Caki2 (cell line): ENCODE results near the gene MOCOS. TPM values are rescaled to one million over a fixed set of nuclear protein-coding genes. Genes with fewer than 3 reads are reported as not detected.
"Not testable (repeated sequence)": the region's sequence is repeated elsewhere in the genome, so short reads cannot be mapped to it uniquely, and the experiment has no call there.

ENCODE experiments used
- DNase-seq: peaks from one replicate; pipeline ENCODE4 v3.0.0-alpha.2; 2015; ENCODE audit warnings: low read depth
- in situ Hi-C: cut with HindIII; loops from 2 replicates; pipeline ENCODE4 v1.10.0; 2016; ENCODE audit warnings: low sequenced_read_pairs, low pct_unique_long_range_greater_than_20kb, mixed read lengths
- total RNA-seq: library from RNA; depleted of rRNA; stranded (reverse); fragments of >200 nt; shearing (Covaris generic); gene quantifications from 2 replicates; pipeline ENCODE4 v1.2.3, GENCODE V29; 2014; ENCODE audit warnings: low replicate concordance

The MOCOS gene
- total RNA-seq, 1 experiment from 2014 or later: 10.2 TPM

DNA sequence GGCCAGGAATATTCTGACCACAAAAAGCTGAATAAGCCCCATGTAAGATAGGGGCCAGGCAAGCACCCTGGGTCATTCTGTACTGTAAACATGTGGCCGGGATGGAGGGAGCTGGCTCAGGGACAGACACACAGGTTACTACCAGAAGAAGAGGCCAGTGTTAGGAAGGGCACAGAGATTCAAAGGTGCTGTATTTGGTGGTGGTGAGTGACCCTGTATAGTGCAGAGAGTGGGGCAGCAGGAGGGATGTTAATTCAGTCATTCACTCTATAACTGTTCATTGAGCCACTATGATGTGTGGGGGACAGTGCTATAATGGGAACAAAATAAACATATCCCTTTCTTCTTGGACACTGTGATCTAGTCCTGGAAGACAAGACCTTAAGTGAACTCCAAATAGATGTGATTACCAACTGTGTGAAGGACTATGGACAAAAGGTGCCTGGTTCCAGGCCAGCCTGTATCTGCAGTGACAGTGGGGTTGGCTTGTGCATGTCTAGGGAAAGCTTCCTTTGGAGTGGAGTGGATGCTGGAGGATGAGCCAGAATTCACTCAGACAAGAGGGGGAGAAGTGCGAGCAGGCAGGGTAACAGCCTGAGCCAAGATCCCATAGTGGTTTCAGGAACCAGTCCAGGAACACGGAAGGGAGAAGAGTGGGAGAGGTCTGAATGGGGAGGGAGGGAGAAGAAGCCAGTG is 8.3 kb downstream of the MOCOS start:
- in situ Hi-C loops: no loop called here
- DNase-seq: no peak

DNA sequence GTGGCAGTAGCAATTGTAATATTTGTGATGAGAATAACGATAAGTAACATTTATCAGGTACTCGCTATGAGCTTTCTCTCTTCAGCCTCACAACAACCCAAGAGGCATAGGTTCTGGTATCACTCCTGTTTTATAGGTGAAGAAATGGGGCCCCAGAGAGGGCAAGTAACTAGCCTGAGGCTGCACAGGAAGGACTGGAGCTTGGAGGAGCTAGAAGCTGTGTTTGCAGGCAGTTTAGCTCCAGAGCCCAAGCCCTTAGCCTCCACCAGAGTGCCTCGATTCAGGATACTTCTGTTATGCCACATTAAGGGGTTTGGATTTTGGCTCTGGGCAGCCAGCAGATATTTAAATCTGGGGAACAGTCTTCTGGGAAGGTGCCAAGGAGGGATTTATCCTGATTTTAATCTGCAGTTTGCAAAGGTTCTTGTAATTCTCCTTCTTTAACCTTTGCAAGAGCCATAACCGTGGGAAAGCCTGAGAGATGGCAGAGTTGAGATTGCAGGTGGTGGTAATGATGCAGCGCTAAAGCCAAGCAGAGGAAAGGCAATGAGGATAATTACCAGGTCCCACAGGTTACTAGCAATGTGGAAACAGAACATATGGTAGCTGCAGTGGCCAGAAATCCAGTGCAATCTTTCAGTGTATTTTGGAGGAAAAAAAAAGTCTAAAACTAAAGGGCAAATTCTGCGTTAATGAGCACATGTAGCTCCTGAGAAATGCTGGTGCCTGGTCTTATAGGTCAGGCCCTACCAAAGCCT is 9.1 kb downstream of the MOCOS start:
- in situ Hi-C loops: no loop called here
- no peak for DNase-seq

DNA sequence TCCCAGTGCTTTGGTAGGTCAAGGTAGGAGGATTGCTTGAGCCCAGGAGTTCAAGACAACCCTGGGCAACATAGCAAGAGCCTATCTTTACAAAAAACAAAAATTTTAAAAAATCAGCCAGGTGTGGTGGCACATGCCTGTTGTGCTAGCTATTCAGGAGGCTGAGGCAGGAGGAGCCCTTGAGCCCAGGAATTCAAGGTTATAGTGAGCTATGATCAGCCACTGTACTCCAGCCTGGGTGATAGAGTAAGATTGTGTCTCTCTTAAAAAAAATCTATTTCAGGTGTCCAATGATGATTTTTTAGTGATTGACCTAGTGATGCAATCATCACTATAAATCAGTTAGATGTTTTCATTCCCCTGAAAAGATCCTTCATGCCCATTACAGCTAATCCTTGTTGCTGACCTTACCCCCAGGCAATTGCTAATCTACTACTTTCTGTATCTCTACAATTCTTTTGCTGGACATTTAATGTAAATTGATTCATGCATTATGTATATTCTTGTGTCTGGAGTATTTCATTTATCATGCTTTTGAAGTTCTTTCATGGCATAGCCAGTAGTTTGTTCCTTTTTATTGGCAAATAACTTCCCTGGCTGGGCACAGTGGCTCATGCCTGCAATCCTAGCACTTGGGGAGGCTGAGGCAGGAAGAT is 10.3 kb downstream of the MOCOS start:
- in situ Hi-C loops: no loop called here
- DNase-seq: no peak

DNA sequence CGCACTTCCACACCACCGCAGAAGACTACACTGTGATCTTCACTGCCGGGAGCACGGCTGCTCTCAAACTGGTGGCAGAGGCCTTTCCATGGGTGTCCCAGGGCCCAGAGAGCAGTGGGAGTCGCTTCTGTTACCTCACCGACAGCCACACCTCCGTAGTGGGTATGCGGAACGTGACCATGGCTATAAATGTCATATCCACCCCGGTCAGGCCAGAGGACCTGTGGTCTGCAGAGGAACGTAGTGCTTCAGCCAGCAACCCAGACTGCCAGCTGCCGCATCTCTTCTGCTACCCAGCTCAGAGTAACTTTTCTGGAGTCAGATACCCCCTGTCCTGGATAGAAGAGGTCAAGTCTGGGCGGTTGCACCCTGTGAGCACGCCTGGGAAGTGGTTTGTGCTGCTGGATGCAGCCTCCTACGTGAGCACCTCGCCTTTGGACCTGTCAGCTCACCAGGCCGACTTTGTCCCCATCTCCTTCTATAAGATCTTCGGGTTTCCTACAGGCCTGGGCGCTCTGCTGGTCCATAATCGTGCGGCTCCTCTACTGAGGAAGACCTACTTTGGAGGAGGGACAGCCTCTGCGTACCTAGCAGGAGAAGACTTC is 12.5 kb downstream of the MOCOS start:
- in situ Hi-C loops: no loop called here
- DNase-seq: no peak

DNA sequence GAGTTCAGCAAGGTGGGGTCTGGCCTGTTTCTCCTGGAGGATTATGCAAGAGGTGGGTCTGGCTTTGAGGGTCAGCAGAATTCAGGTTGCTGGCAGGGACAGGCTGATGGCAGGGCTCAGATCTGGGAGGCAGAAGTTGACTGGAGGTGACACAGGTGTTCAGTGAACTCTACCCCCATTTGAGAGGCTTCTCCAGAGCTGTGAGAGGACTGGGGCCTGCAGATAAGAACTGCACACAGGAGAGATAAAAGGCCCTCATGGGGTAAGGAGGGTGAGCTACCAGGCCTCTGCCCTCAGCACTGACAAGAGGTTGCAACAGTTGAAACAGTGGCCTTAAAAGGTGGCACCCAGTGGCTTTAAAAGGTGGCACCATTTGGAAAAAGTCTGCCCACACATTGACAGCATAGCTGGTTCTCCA is 13.1 kb downstream of the MOCOS start:
- DNase-seq: no peak
- in situ Hi-C loops: no loop called here

DNA sequence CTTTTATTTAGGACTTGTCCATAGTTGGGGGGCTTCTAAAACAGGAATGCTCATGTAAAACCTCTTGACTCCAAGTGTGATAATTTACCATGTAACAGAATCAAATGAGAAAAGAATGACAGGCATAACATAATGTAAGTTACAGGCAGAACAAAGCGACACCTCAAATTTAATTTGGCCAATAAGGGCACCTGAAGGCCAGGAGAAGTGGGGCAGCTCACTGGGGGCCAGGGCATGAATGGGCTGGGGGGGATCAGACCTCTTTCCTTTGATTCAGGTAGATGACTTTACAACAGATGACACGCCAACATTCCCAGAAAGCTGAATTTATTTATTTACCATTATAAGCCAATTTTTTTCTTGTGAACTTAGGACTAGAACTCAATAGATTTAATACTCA is 14.5 kb downstream of the MOCOS start:
- in situ Hi-C loops: no loop called here
- no peak for DNase-seq

DNA sequence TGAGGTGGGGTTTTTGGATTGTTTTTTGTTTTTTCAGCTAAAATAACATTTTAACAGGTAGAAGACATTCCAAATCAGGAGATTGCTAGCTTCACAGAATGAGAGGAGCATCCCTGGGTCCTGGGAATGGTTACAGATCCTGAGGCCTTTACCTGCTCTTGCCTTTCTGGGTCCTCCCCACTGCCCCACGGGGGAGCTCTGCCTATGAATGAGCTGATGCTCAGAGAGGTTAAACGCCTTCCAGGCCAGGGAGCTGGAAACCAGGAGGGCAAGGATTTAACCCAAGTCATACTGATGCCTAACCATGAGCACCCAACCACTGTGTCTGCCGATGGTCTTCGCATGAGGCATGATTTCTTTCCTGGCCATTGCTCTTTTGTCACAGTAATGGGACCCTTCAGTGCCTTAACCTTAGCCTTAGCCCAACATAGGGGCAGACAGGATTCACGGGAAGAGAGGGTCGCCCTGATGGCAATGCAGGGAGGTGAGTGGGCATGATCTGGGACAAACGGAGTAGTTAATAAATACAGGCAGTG is 16.1 kb downstream of the MOCOS start:
- no peak for DNase-seq
- in situ Hi-C loops: no loop called here

DNA sequence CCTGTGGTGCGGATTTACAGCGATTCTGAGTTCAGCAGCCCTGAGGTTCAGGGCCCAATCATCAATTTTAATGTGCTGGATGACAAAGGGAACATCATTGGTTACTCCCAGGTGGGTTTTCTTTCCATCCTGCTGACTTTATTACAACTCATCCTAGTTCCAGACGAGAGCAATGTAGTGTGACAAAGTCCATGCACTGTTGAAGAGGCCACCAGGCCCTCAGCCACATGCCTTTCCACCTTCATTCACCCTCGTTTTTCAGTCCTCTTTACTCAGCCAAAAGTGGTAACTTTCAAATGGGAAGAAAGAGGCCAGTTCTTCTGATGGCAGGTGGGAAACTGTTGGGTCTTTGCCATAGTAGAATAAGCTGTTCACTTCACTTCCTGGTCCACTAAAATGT is 17.9 kb downstream of the MOCOS start:
- DNase-seq: no peak
- in situ Hi-C loops: no loop called here

DNA sequence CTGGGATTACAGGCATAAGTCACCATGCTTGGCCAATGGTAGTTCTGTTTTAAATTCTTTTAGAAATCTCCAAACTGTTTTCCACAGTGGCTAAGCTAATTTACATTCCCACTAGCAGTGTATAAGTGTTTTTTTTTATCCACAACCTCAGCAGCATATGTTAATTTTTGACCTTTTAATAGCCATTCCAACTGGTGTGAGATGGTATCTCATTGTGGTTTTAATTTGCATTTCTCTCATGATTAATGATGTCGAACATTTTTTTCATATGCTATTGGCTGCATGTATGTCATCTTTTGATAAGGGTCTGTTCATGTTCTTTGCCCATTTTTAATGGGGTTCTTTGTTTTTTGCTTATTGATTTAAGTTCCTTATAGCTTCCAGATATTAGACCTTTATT is 20.0 kb downstream of the MOCOS start:
- in situ Hi-C loops: no loop called here
- DNase-seq: no peak

DNA sequence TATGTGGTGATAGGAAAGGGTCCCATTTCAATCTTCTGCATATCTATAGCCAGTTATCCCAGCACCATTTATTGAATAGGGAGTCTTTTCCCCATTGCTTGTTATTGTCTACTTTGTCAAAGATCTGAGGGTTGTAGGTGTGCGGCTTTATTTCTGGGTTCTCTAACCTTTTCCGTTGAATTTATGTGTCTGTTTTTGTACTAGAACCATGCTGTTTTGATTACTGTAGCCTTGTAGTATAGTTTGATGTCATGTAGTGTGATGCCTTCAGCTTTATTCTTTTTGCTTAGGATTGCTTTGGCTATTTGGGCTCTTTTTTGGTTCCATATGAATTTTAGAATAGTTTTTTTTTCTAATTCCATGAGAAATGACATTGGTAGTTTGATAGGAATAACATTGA is 20.7 kb downstream of the MOCOS start:
- DNase-seq, in situ Hi-C loops: not testable (repeated sequence)

DNA sequence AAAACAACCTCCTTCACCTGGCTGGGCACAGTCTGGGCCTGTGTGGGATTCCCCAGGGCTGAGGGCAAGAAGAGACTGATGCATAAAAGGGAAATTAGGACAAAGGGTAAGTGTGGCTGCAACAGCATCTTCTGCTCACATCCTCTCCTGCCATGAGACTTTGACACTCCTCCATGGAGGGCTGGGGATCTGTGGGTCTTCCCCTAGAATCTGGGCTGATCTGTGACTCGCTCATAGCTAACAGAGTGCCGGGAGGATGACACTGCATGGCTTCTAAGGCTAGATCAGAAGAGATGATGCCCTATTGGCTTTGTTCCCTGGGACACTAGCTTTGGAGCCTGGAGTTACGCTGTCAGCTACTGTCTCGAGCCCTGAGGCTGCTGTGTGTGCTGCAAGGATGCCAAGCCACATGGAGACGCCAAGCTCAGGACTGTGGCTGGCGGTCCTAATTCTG is 24.3 kb downstream of the MOCOS start:
- DNase-seq: peak; percentile 37
- in situ Hi-C loops: no loop called here

DNA sequence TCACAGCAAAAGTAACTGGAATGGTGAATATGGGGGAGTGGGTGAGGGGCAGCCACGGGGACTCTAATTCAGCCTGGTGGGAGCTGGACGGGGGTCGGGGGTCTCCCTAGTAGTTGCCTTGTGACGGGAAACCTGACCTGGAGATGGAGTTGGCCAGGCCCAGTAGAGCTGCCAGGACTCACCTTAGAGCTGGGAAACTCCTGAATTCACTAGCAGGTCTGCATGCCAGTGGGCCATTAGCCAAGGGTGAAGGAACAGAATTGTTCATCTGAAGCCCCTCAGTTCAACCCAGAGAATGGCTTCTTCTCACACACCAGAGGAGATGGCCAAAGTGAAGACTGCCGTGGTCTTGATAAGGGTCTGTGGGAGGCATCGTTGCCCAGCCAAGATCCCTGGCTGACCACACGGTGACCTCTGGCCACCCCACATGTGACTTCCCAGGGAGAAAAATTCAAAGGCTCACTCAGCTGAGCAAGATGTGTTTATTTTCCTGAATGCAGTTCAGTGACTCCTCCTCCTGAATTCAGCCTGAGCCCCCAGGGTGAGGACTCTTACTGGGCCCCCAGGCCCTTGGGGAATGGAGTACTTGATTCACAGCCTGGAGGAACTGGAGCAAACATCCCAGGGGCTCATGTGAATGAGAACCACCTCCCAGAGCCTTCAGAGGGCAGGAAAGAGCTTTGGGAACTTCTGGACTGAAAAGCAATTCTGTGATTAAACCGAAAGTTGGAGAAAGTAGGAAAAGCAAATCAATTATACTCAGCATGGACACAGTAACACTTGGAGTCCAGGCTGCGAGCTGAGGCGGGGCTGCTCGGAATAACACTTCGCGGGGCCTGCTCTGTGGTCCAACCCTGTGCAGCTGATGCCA is 25.2 kb downstream of the MOCOS start:
- in situ Hi-C loops: no loop called here
- DNase-seq: peak; percentile 12

DNA sequence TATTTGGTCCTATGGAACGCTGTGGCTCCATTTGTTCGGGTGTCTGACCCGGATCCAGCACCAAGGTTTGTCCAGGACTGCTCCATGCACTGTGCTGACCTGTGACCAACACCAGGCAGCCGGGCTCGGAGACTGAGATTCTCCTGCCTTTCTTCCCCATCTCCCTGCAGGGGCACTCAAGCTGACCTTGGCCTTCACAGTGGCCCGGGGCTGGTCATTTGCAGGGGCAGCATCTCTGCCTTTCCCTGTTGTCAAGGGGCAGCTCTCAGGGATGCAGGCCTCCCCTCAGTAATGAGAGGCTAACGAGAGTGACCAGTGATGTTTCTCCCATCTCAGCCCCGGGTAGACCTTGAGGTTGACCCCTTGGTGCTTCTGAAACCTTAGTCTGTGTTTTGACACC is 27.5 kb downstream of the MOCOS start:
- in situ Hi-C loops: no loop called here
- no peak for DNase-seq

DNA sequence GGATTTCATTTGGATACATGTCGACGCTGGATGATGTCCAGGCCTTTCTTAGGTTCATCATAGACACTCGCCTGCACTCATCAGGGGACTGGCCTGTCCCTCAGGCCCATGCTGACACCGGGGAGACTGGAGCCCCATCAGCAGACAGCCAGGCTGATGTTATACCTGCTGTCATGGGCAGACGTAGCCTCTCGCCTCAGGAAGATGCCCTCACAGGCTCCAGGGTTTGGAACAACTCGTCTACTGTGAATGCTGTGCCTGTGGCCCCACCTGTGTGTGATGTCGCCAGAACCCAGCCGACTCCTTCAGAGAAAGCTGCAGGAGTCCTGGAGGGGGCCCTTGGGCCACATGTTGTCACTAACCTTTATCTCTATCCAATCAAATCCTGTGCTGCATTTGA is 28.3 kb downstream of the MOCOS start:
- DNase-seq: no peak
- in situ Hi-C loops: no loop called here

DNA sequence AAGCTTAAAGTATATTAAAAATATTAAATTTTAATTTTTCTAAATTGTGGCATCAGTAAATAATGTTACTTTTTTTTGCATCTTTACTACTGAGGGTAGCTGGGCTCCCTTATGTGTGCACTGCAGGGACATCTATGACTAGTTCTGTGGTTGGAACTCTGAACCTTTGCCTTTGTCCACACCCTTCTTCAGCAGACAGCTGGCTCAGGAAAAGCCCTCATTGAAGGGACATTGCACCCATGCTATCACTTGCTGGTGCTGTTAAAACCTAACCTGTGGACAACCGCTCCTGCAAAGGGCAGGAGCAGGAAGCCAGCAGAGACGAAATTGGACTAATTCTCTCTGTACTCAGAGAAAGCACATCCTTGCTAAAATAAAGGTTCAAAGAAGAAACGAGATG is 30.1 kb downstream of the MOCOS start:
- DNase-seq: no peak
- in situ Hi-C loops: no loop called here

DNA sequence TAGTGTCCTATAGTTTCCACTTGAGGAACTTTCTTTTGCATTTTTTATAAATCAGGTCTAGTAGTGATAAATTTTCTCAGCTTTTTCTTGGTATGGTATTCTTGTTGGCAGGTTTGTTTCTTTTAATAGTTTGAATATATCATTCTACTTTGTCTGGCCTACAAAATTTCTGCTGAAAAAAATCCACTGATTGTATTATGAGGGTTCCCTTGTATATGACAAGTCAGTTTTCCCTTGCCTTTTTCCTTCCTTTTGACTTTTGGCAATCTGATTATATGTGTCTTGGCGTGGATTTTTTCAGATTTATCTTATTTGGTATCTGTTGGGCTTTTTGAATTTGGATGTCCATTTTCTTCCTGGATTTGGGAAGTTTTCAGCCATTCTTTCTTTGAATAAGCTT is 41.9 kb downstream of the MOCOS start:
- in situ Hi-C loops: no loop called here
- DNase-seq: no peak

DNA sequence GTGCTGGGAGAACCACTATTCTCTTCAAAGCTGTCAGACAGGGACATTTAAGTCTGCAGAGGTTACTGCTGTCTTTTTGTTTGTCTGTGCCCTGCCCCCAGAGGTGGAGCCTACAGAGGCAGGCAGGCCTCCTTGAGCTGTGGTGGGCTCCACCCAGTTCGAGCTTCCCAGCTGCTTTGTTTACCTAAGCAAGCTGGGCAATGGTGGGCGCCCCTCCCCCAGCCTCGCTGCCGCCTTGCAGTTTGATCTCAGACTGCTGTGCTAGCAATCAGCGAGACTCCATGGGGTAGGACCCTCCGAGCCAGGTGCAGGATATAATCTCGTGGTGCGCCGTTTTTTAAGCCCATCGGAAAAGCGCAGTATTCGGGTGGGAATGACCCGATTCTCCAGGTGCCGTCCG is 53.2 kb downstream of the MOCOS start:
- DNase-seq, in situ Hi-C loops: not testable (repeated sequence)

DNA sequence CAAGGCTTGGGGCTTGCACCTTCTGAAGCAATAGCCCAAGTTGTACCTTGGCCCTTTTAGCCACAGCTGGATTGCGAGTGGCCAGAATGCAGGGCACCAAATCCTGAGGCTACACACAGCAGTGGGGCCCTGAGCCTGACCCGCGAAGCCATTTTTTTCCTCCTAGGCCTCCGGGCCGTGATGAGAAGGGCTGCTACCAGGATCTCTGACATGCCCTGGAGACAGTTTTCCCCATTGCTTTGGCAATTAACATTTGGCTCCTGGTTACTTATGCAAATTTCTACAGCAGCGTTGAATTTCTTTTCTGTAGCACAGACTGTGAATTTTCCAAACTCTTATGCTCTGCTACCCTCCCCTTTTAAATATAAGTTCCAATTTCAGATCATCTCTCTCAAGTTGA is 54.5 kb downstream of the MOCOS start:
- in situ Hi-C loops: no loop called here
- no peak for DNase-seq
